Neural crest cell (in vitro differentiated cells): ENCODE results near the gene SLC30A3. TPM values are rescaled to one million over a fixed set of nuclear protein-coding genes. Genes with fewer than 3 reads are reported as not detected.
A peak's percentile ranks its signal among the peaks of the same experiment; 100 is the strongest.

Experiments used
- DNase-seq: peaks from one replicate; pipeline ENCODE4 v3.0.0; 2021; ENCODE audit warnings: low read depth, mixed read lengths, low spot score
- H3K27ac Mint-ChIP-seq: one replicate; pipeline ENCODE4 v1.8.0; 2021; ENCODE audit warnings: mild to moderate bottlenecking, mixed read lengths; ENCODE audit not compliant: unreplicated experiment
- H3K27me3 Mint-ChIP-seq: 2 replicates; pipeline ENCODE4 v1.8.0; 2021; ENCODE audit warnings: low read depth, mild to moderate bottlenecking, mixed read lengths
- H3K36me3 Mint-ChIP-seq: 2 replicates; pipeline ENCODE4 v1.8.0; 2021; ENCODE audit warnings: low read depth, mild to moderate bottlenecking, mixed read lengths
- H3K4me1 Mint-ChIP-seq: 2 replicates; pipeline ENCODE4 v1.8.0; 2021; ENCODE audit warnings: mixed read lengths
- H3K4me3 Mint-ChIP-seq: one replicate; pipeline ENCODE4 v1.8.0; 2021; ENCODE audit warnings: mild to moderate bottlenecking, mixed read lengths
- H3K9me3 Mint-ChIP-seq: 2 replicates; pipeline ENCODE4 v1.8.0; 2021; ENCODE audit warnings: mixed read lengths
- CTCF ChIP-seq: fragments of 200-600 bp; sonication (generic); conservative IDR thresholded peaks from 2 replicates; pipeline ENCODE4 v1.5.0; 2021; ENCODE audit warnings: antibody characterized with exemption, mild to moderate bottlenecking
- total RNA-seq: library from RNA; stranded (reverse); gene quantifications from 2 replicates; pipeline ENCODE4 v1.2.1, GENCODE V29; 2021

SLC30A3 gene
- total RNA-seq, 1 donor from 2014 or later: 0.93 TPM

- no peak for DNase-seq
- H3K9me3 Mint-ChIP-seq: no peaks in the 10 kb centered on the region
- peaks cover 31% of the 10 kb centered on the region for H3K36me3 Mint-ChIP-seq
- H3K27me3 Mint-ChIP-seq: no peaks in the 10 kb centered on the region
- peaks cover 25% of the 10 kb centered on the region for H3K4me1 Mint-ChIP-seq
- TF ChIP-seq CTCF: no peak
- H3K4me3 Mint-ChIP-seq: peak overlapping the region; percentile 95
- H3K27ac Mint-ChIP-seq: no peak overlapping the region
These were observed 43.8 kb downstream of the SLC30A3 start for GRCh38 chr2:27219091-27219490.

- H3K4me3 Mint-ChIP-seq: peak overlapping the region; percentile 95
These were observed 44.2 kb downstream of the SLC30A3 start for GRCh38 chr2:27218614-27219013.

GRCh38 chr2:27217173-27218121, 45.4 kb downstream of the SLC30A3 start, which contains the start of gene CAD:
Gene CAD (plus strand): TSS chr2:27217369. CDS start chr2:27217552, 183 bp downstream.
- H3K27ac Mint-ChIP-seq: peak within 1 kb of the TSS; percentile 98
- H3K36me3 Mint-ChIP-seq: peaks cover 28% of the 10 kb centered on the region

More at GRCh38 chr2:27218614-27219013, 44.2 kb downstream of the SLC30A3 start:
- Mint-ChIP-seq H3K36me3 (peaks cover 31% of the 10 kb centered on the region), H3K27ac (no peak overlapping the region), H3K9me3 (no peaks in the 10 kb centered on the region), H3K27me3 (no peaks in the 10 kb centered on the region), H3K4me1 (peaks cover 27% of the 10 kb centered on the region)
- TF ChIP-seq CTCF: no peak
- DNase-seq: no peak

GRCh38 chr2:27216416-27217137, 46.3 kb downstream of the SLC30A3 start:
- H3K36me3 Mint-ChIP-seq: peaks cover 25% of the 10 kb centered on the region
- TF ChIP-seq CTCF: no peak
- peak overlapping the region; percentile 98 for H3K27ac Mint-ChIP-seq
- DNase-seq: no peak
- H3K4me1 Mint-ChIP-seq: peaks cover 38% of the 10 kb centered on the region
- no peaks in the 10 kb centered on the region for H3K9me3 Mint-ChIP-seq
- H3K27me3 Mint-ChIP-seq: no peaks in the 10 kb centered on the region
- peak overlapping the region; percentile 95 for H3K4me3 Mint-ChIP-seq

More at GRCh38 chr2:27217173-27218121, 45.4 kb downstream of the SLC30A3 start, which contains the start of gene CAD:
- Mint-ChIP-seq H3K27me3 (no peaks in the 10 kb centered on the region), H3K9me3 (no peaks in the 10 kb centered on the region), H3K4me1 (peaks cover 38% of the 10 kb centered on the region), H3K4me3 (peak within 1 kb of the TSS; percentile 95)
- peak; percentile 77 for DNase-seq
- TF ChIP-seq CTCF: peak; percentile 32

GRCh38 chr2:27214941-27215340, 47.9 kb downstream of the SLC30A3 start:
- no peak for DNase-seq
- TF ChIP-seq CTCF: no peak
- peaks cover 19% of the 10 kb centered on the region for H3K36me3 Mint-ChIP-seq
- H3K27ac Mint-ChIP-seq: no peak overlapping the region
- no peaks in the 10 kb centered on the region for H3K9me3 Mint-ChIP-seq
- H3K4me1 Mint-ChIP-seq: peaks cover 46% of the 10 kb centered on the region
- no peaks in the 10 kb centered on the region for H3K27me3 Mint-ChIP-seq
- peak overlapping the region; percentile 95 for H3K4me3 Mint-ChIP-seq
